GM19438 (cell line): ENCODE data around the gene SH3RF3.

ENCODE experiments used
- ATAC-seq: cut with Tn5 transposase; IDR thresholded peaks from one replicate; pipeline ENCODE4 v1.9.1; 2021; ENCODE audit warnings: low read depth; ENCODE audit not compliant: unreplicated experiment

The SH3RF3 gene

DNA sequence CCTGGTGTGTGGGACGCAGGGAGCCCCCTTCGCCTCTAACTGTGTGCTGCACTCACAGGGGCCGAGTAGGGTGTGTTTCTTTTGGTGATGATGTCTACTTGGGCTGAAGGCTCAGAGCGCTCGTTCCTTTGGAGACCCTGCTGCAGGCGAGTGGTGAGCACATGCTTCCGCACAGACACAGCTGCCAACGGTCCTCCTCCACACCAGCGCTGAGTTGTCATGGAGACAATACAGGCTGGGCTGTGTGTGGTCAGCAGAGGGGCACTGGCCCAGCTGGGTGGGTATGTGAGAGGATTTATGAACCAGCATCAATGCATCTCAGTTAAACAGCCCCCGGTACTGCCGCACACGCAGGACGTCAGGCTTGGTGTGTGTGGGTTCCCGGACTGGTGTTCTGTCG, 143.5 kb downstream of the SH3RF3 start:
- ATAC-seq = no peak

DNA sequence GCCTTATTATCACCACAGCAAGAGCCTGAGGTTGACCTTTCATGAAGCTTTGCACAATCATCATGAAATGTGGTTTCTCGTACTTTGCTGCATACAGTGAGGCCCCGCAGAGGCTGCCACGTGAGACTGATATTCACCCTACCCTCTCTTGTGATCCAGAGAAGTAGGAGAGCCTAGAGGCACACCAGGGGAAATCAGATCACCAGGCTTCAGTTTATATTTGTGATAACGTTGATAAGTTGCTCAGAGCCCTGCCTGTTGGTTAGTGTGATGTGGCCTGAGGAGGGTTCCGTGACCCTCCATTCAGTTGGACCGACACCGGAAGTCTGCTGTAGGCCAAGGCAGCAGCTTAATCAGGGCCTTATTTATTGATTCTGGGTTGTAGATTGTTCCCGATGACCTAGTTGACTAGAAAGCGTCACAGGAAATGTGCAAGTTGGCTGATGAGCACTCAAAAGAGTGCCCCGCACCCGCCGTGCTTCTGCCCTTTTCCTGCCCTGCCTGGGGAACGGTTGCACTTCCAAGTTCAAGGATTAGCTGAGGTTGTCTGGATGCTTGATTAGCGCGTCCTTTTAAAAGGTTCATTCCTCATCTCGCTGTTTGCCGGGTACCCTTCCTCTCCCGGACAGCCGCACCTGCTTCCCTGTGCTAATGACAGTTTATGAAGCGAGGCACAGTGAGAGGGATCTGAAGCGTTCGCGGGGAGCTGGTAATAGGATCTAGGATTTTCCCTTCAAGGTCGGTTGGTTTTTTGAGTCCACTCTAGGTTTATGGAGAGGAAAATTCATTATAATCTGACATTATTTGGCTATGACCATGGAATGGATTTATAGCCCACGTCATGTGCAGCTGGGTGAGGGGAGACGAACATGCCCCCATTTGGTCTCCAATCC, 146.4 kb downstream of the SH3RF3 start:
- no peak for ATAC-seq

DNA sequence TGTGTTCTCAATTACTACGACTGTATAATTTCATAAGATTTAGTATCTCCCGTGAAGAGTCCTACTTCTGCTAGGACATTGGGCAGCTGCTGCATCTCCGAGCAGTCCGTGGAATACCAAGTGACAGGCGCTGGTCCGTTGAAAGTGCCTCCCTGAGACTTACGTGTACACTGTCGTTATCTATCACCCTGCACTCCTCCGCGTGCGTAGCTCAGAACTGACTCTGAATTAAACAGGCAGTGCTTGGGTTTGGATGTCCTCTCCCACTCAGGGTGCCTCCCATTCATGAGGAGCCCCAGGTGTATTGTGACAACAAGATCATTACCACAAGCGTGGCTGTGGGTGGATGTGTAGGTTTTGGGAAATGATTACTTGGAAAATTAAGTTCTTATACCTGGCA, 148.4 kb downstream of the SH3RF3 start:
- no peak for ATAC-seq

DNA sequence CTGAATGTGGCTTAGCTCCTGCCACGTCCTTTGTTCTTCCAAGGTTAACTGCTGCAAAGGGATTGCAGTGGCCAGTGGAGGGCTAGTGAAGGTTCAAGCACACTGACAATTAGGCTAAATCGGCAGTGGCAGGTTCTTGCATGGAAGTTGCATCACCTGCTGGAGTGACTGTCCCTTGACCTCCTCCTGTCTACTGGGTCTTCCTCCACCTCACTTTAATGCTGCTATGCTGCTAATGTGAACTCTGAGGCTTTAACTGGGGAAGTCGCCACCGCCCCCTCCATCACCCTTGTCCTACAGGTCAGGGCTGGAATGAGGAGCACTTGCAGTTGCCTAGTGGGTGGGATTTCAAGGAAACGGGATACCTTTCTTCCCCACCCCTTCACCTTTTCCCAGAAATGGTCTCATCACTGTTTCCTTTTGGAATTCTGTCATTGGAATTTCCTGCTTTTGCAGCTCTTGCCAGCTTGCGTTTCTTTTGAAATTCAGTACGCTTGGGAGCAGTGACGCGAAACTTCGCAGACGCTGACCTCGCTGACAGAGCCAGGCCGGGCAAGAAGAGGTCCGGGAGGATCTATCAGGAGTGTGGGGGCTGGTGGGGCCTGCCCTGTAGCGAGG, 150.3 kb downstream of the SH3RF3 start:
- ATAC-seq = no peak

DNA sequence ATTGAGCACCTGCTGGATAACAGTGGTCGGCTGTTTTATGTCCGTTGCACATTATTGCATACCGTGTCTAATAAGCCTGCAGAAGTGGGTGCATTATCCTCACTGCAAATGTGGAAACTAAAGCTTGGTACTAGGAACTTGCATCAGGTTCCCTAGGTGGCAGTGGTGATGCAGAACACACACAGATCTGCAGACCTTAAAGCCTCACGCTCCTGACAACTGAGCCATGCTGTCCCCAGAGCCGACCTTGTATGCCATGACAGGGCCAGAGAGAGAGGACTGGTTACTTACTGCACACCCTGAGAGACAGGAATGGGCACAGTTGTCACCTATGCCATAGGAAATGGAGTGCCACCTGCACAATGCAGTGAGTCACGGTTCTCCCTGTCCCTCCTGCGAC, 151.8 kb downstream of the SH3RF3 start:
- ATAC-seq = no peak

DNA sequence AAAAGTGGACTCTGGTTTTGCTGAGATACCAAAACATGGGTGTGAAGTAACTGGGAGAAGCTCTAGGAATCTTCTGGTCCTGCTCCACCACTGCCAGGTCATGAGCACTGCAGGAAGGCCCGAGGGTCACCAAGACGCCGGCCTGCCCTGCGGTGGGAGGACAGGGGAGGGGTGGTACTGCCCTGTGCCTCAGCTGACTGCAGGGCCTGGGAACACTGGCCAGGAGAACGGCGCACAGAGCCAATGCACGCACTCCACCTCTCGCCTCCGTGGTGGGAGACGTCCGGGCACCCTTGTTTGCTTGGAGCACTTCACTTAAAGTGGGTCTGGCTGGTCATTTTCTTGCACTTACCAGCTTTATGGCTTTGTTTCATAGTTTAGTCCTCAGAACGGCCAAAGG, 153.4 kb downstream of the SH3RF3 start:
- no peak for ATAC-seq

DNA sequence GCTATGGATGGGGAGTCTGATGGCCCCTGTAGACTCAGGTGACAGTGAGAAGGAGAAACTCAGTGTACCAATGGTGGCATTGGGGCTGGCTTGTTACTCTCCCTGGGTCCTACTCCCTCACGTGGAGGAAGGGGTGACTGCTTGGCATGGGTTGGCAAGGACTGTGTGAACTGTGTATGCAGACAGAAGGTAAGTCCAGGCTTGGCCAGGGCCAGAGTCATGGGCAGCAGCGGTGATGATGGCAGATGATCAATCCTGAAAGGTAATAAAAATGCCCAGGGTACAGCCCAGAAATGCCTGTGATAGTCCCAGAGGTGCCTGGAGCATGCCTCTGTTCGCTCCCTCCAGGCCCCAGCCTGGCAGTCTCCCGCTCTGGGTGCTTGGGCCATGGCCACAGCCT, 153.9 kb downstream of the SH3RF3 start:
- ATAC-seq = no peak

DNA sequence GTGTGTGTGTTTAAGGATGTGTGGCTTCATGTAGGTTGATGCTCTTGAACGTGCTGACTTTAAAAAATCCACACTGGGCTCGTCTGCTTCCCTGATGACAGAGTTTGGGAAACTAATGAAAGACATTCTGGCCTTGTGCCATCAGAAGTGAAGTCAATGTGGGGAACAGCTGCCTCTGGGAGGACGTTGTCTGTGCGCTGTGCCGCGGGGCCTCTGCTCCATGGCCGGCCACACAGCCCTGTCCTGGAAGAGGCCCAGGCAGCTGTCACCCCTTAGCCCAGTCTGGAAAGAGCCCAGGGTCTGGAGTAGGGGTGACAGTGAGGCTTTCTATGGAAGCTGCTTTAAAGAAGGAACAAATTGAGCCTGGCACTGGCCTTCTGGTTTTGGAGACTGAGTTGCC, 155.8 kb downstream of the SH3RF3 start:
- ATAC-seq = no peak

DNA sequence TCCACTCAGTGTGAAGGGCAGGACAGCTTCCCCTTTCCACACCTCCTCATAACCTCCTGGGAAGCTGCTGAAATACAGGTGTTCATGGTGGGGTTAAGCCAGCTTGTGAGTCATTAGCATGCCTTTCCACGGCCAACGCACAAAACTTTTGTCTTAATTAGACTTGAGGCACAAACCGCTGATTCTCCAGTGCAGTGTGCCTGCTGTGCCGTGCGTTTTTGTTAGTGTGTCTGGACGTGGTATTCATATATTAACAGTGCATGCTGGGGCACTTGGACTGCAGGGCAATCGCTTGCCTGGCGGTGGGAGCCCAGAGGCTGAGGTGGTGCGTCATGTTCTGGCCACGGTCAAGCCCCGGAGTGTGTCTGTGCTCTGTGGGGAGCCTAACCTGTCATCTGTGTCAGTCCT, 156.2 kb downstream of the SH3RF3 start:
- no peak for ATAC-seq

DNA sequence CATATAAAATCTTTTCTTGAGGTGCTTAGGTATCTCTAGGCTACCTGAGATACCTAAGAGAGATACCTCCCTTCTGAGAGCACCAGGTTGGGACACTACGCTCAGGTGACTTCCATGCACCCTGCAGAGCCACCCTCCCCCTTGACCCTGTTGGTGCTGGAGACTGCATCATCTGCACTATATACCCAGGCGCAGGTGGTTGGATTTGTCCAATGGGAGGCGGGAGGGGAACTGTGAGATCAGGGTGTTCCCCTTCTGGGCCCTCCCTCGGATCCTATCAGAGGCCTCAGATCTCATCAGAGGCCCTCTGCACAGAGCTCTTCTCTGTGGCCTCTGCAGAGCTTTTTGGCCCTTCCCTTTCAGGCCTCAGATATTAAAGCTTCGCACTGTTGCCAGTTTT, 158.4 kb downstream of the SH3RF3 start:
- ATAC-seq = no peak

DNA sequence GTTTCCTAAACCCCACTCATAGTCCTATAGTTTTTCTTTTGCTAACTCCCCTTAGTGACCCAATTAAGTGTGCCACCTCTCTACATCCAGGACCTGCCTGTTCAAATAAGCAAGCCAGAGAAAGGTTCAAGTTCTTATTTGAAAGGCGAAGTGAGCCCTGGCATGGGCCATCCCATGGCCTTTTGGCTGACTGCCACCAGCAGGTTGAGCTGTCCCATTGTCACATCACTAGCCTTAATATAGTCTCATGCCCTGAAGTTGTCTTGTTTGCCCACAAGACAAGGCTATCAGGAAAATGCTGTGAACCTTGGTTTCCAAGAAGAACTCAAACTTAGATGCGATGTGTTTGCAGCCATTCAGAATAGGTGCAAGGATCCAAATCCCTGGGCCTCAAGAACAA, 158.8 kb downstream of the SH3RF3 start:
- no peak for ATAC-seq

DNA sequence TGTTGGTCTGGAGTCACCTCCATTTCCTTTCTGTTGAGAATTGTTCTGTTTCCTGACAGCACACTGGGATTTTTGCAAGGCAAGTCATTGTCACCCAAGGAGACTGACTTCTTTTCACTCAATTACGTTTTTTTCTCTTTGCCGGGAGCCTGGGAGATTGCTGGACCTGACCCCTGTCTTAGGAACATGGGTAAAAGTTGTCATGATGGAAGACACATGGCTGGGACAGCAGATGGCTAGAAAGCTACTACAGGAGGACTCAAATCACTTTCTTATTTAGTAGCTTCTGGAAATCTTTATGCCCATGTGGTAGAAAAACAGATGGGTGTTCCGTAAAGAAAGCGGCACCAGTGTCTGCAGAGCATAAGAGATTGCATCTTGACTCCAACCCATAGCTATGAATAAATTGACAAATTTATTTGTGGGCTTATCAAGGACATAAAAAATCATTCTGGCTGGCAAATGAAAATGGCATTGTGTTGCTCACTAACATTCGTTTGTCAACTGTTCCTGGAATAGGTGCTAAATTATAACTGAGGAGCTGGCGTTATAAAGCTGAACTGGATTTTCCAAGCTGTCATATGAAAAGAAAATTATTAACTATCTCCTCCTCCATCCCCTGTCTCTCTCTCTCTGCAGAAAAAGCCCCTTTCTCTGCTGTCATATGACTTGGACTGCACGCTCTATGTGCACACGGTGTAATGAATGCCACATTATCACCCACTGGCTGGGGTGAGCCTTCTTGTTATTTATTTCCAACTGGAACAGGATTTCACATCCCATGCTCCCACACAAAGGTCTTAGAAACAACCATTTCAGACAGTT, 159.8 kb downstream of the SH3RF3 start:
- ATAC-seq = no peak

DNA sequence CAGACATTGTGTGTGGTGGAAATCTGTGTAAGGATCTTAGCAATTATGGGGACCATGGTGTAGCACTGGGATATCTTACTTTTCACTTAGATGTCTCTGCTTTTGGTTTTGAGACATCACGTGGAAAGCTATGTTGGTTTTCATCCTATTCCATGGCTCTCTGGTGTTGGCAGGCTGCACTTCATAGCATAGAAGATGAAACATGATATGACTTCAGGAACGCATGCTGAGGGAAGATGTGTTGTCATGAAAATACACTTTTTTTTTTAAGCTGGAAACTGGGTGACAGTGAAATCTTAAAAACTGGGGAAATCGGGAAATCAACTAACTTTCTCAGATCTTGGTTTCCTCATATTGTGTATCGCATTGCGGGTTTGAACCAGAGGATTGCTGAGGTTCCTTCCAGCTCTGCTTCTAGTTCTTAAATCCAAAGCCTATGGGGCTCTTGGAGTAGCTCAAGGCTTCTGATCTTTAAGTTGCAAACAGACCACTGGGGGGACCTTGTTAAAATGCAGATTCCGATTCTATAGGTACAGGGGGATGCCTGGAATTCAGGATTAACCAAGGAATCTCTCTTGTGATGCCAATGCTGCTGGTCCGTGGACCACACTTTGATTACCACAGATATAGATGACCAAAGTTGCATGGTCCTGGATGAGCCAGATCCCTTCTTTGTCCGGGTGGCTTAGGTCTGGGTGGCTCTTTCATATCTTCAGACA, 160.7 kb downstream of the SH3RF3 start:
- no peak for ATAC-seq

DNA sequence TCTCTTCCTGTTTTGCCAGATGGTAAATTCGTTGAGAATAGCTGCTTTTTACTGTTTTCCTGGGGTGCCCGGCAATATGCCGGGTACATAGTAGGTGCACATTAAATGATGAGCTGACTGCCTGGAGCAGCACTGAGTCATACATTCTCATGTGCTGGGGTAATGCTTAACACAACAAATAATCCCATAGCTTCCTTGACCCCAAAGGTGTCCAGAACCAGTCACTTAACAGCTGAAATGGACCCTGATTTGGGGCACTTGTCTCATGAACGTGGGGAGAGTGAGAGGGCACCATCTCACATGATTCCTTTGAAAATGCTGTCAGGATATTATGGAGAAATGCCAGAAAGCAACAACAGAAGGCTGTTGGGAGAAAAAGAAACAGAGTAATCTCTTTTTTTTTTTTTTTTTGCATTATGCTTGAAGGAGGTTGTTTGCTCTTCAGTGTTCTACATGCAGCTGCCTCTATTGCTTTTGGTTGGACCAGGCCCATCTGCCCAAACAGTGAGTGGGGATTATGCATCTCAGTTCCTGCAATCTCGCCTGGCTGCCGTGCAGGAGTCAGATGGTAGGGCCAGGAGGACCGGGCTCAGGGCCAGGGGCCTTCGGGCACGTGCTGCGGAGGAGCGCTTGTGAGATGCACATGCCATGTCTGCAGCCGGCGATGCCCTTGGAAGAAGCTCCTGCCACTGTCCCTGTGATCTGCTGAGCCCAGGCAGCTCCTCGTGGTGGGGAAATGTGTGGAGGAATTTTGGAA, 162.1 kb downstream of the SH3RF3 start:
- ATAC-seq = no peak

DNA sequence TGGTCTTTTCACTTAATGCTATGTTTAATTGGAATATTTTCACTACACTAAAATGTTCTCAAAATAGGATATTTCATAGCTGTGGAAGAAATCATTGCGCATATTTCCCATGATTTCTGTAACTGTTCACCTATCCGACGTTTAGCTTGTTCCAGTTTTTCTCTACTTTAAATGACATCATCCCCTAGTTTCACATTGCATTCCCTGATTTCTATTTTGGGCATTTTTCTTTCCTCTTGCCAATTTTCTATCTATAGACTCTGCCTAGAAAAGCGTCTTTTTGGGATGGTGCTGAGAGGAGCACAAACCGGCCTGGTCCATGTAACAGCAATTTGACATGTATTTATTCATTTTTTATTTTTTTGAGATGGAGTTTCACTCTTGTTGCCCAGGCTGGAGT, 163.4 kb downstream of the SH3RF3 start:
- ATAC-seq = no peak

DNA sequence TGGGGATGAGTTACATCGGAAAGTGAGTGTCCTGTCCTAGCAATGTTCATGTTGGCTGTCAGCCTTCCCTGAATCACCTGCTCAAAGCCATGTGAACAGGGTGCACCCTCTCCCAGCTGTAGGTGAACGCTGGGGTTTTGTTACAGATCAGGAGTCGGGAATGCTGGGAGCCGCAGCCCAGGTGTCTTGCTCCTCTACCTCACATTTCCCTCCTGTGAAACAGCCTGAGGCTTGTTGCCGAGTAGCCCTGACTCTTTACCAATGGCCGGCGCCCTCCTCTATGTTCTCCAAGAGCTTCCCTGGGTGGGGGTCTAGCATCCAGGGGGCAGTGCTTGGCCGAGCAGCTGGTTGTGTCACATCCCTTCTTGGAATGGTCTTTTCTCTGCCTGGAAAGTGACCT, 164.7 kb downstream of the SH3RF3 start:
- no peak for ATAC-seq

DNA sequence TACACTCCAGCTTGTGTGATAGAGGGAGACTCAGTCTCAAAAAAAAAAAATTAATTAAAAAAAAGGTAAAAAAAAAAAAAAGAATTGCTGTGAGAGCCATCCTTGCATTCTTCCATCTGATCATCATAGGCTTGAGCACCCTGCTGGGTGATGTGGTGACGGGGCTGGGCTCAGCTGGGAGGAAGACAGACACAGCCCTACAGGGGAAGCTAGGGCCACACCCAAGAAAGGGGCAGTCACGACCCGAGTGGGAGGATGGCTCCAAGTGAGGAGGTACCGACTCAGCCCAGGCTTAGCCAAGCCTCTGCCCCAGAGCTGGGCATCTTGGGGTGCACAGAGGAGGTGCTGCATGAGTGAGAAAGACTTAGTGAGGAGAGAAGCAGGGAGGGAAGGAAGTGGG, 165.5 kb downstream of the SH3RF3 start:
- ATAC-seq = no peak

DNA sequence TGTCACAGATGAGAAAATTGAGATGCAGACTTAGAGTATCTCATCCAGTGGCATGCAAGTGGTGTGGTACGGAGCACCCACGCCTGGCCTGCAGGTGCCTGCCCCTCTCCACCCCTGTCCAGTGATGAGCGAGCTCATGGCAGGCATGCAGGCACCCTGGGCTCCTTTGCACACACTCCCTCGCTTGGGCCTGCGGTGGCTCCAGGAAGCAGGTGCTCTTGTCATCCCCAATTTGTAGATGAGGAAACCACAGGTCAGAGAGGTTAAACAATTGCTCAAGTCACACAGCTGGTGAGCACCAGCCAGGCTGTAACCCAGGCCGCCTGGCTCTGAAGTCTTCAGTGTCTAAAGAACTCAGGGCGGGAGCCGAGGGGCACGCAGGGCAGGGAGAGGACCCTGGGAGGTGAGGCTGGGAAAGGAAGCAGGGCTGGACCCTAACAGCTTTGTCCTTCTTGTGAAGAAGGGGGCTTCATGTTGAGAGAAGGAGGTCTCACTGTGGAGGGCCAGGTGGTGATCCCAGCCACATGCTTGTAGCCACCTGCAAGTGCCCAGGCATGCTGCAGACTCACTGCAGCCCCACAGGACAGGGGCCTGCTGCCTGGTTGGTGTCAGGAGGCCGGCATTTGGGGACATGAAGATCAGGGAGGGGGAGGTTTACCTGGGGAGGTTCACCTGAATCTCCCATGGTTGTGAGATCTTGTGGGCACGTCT, 166.2 kb downstream of the SH3RF3 start:
- ATAC-seq = no peak

DNA sequence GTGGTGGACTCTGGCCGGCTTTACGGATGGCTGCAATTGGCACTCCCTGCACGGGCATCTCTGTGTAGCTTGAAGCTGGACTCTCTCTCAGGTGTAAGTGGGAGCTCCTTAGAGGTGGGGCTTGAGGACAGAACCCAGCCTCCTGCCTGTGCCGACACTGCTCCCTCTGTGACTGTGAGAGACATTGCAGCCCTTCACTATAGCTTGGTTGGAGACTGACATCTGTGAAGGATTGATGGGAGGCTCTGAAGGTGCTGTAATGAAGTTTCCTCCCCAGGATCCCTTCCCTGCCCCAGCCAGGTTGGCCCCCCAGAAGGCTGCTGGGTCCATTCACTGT, 166.7 kb downstream of the SH3RF3 start:
- no peak for ATAC-seq
